K562 (cell line): ENCODE data around the gene ARFGAP1. TPM values are rescaled to one million over a fixed set of nuclear protein-coding genes. Genes with fewer than 3 reads are reported as not detected.

Source experiments
- BCL6 ChIP-seq: fragments of 250-450 bp; sonication (Bioruptor Pico); IDR thresholded peaks from 2 replicates; pipeline ENCODE4 v1.4.0; 2020
- CBFB ChIP-seq: sonication (generic); formaldehyde crosslinking; IDR thresholded peaks from 2 replicates; pipeline ENCODE4 v1.4.0; 2020; ENCODE audit warnings: mild to moderate bottlenecking, missing genetic modification reagents
- CC2D1A ChIP-seq: fragments of 450-650 bp; IDR thresholded peaks from 2 replicates; pipeline ENCODE4 v1.6.1; 2017; ENCODE audit warnings: mild to moderate bottlenecking
- HNRNPK ChIP-seq: fragments of 200-400 bp; formaldehyde crosslinking; IDR thresholded peaks from one replicate; pipeline ENCODE4 v1.6.1; 2018; ENCODE audit warnings: mild to moderate bottlenecking, low read depth, low read length; ENCODE audit not compliant: poor library complexity, severe bottlenecking
- MAFG ChIP-seq: fragments of 450-650 bp; conservative IDR thresholded peaks from 2 replicates; pipeline ENCODE4 v1.6.1; 2016; ENCODE audit warnings: missing genetic modification characterization, missing compliant biosample characterization
- MAX ChIP-seq: sonication (generic); formaldehyde crosslinking; IDR thresholded peaks from 2 replicates; pipeline ENCODE4 v1.9.0; 2022; ENCODE audit warnings: mild to moderate bottlenecking, missing genetic modification reagents
- MEF2A ChIP-seq: IDR thresholded peaks from 2 replicates; pipeline ENCODE4 v1.6.1; 2011; ENCODE audit warnings: low read depth, mild to moderate bottlenecking, low read length, moderate library complexity; ENCODE audit not compliant: control insufficient read depth
- MIER1 ChIP-seq: fragments of 450-650 bp; IDR thresholded peaks from 2 replicates; pipeline ENCODE4 v1.6.1; 2016; ENCODE audit warnings: antibody characterized with exemption, mild to moderate bottlenecking, low read depth
- RBM17 ChIP-seq: fragments of 200-400 bp; formaldehyde crosslinking; IDR thresholded peaks from 2 replicates; pipeline ENCODE4 v1.6.1; 2017; ENCODE audit warnings: low read depth, mild to moderate bottlenecking, low read length, borderline replicate concordance
- SRSF7 ChIP-seq: fragments of 200-400 bp; formaldehyde crosslinking; optimal IDR thresholded peaks from 2 replicates; pipeline ENCODE3; 2017; ENCODE audit warnings: mild to moderate bottlenecking, low read depth, low read length
- XRCC4 ChIP-seq: IDR thresholded peaks from one replicate; pipeline ENCODE4 v1.6.1; 2011; ENCODE audit not compliant: insufficient read depth, insufficient read length; ENCODE audit errors: extremely low read depth
- ZBTB43 ChIP-seq: sonication (generic); formaldehyde crosslinking; IDR thresholded peaks from 2 replicates; pipeline ENCODE4 v1.8.0; 2023; ENCODE audit warnings: mild to moderate bottlenecking, missing genetic modification reagents
- ZNF24 ChIP-seq: fragments of 450-650 bp; IDR thresholded peaks from 2 replicates; pipeline ENCODE4 v1.6.1; 2016
- ZNF395 ChIP-seq: fragments of 200-800 bp; sonication (Bioruptor generic); IDR thresholded peaks from 2 replicates; pipeline ENCODE4 v1.6.1; 2017; ENCODE audit warnings: missing genetic modification characterization, missing compliant biosample characterization
- polyA plus RNA-seq, 8 experiments: library from polyadenylated mRNA; depleted of rRNA in 4 of 8; stranded (reverse) in 5 of 8; unstranded in 3 of 8; fragments of >200 nt; fragmentation: Nextera tagmentation in 2 of 8; fragmentation: Illumina TruSeq in 1 of 8; extraction: Ambion mirVana in 2 of 8; extraction: Trizol in 1 of 8; gene quantifications; 2 replicates each; pipeline versions ENCODE4 v1.2.1 to v1.2.3, GENCODE V29; 2011 to 2014; ENCODE audit warnings: inconsistent platforms in 1 of 8, missing spikeins in 1 of 8
- total RNA-seq, 7 experiments: library from RNA; depleted of rRNA in 6 of 7; stranded (reverse); fragments of >200 nt in 6 of 7; fragmentation: Illumina TruSeq in 2 of 7; extraction: Trizol in 2 of 7; gene quantifications; 2 replicates each; pipeline versions ENCODE4 v1.2.1 to v1.2.3, GENCODE V29; 2011 to 2021; ENCODE audit warnings: low replicate concordance in 1 of 7

ARFGAP1 gene
- total and polyA plus RNA-seq, 9 of the 15 experiments (the other 6 are each of a cell fraction or from before 2014, with no cell fraction given): 0.53 to 102 (median 33.5) TPM

GRCh38 chr20:63311186-63311832 is 38.7 kb downstream of the ARFGAP1 start (continued):
- TF ChIP-seq MAX (CRISPR knock-in tag) (no peak), MEF2A (no peak), MAFG (no peak), SRSF7 (no peak), MIER1 (no peak), ZBTB43 (CRISPR knock-in tag) (no peak), HNRNPK (no peak), XRCC4 (no peak), RBM17 (no peak), ZNF395 (CRISPR knock-in tag) (no peak), CBFB (no peak), BCL6 (CRISPR knock-in tag) (no peak), CC2D1A (no peak), ZNF24 (no peak)
